A549 (cell line): ENCODE measurements around the gene GRIA1. TPM values are rescaled to one million over a fixed set of nuclear protein-coding genes. Genes with fewer than 3 reads are reported as not detected.

Experiments used
- ATAC-seq, 2 experiments: fragments of 200-7000 bp in 1 of 2; fragments of >200 bp in 1 of 2; cut with Nextera tagmentation in 1 of 2; cut with Tn5 transposase in 1 of 2; 3 replicates each; pipeline versions ENCODE4 v1.8.0 to v1.9.1; 2018 to 2020; ENCODE audit warnings: mild to moderate bottlenecking in 1 of 2, moderate library complexity in 1 of 2
- CTCF ChIA-PET: fragments of 300-600 bp; sonication (Branson Sonifier 250); formaldehyde crosslinking; extraction: SDS; loops from one replicate; lab custom pipeline; 2021; ENCODE audit warnings: antibody characterized with exemption, inconsistent platforms; lab: Yijun Ruan, JAX
- POLR2A ChIA-PET: fragments of 350-600 bp; formaldehyde crosslinking; extraction: SDS; loops from one replicate; lab custom pipeline; 2021; ENCODE audit warnings: antibody characterized with exemption, inconsistent platforms; lab: Yijun Ruan, JAX
- DNase-seq, 2 experiments: peaks; one replicate each; pipeline versions ENCODE4 v3.0.0 to v3.0.0-alpha.2; 2011 to 2016; ENCODE audit warnings: low read depth in 1 of 2, low spot score in 1 of 2
- FAIRE-seq: peaks from 2 replicates; lab custom pipeline; 2011; peaks lifted over from hg19 to GRCh38; lab: Jason Lieb, UNC
- H3K27ac ChIP-seq, 2 experiments: fragments of >200 bp; sonication (Bioruptor Twin); formaldehyde crosslinking; 3 replicates each; pipeline ENCODE4 v1.5.1; 2016 to 2017
- H3K4me1 ChIP-seq: fragments of >200 bp; sonication (Bioruptor Twin); formaldehyde crosslinking; 3 replicates; pipeline ENCODE4 v1.6.1; 2016
- H3K4me2 ChIP-seq: fragments of >200 bp; sonication (Bioruptor Twin); formaldehyde crosslinking; 3 replicates; pipeline ENCODE4 v1.6.1; 2016
- H3K4me3 ChIP-seq: fragments of >200 bp; sonication (Bioruptor Twin); formaldehyde crosslinking; 3 replicates; pipeline ENCODE4 v1.5.1; 2016
- H3K9me3 ChIP-seq: fragments of >200 bp; sonication (Bioruptor Twin); formaldehyde crosslinking; 3 replicates; pipeline ENCODE4 v1.6.1; 2016
- ATOH8 ChIP-seq: fragments of 250-450 bp; sonication (Bioruptor Pico); IDR thresholded peaks from 2 replicates; pipeline ENCODE4 v1.5.0; 2020; ENCODE audit warnings: low read depth, mild to moderate bottlenecking, moderate library complexity
- CHD2 ChIP-seq: fragments of 150-350 bp; IDR thresholded peaks from 2 replicates; pipeline ENCODE4 v1.6.1; 2014; ENCODE audit warnings: low read length; ENCODE audit not compliant: partially characterized antibody
- ELK1 ChIP-seq: fragments of 150-350 bp; IDR thresholded peaks from 2 replicates; pipeline ENCODE4 v1.6.1; 2014; ENCODE audit warnings: low read depth, mild to moderate bottlenecking, low read length
- EP300 ChIP-seq, 2 experiments: fragments of >200 bp; sonication (Bioruptor Twin); formaldehyde crosslinking; IDR thresholded peaks; 2 replicates in 1 of 2; 3 replicates in 1 of 2; pipeline ENCODE4 v1.6.1; 2016 to 2017
- HOXA7 ChIP-seq: fragments of 250-450 bp; sonication (Bioruptor Pico); IDR thresholded peaks from 2 replicates; pipeline ENCODE4 v1.5.0; 2020; ENCODE audit warnings: mild to moderate bottlenecking, moderate library complexity
- HOXB5 ChIP-seq: fragments of 250-450 bp; sonication (Bioruptor Pico); IDR thresholded peaks from 2 replicates; pipeline ENCODE4 v1.5.0; 2020; ENCODE audit warnings: mild to moderate bottlenecking, moderate library complexity
- MAFK ChIP-seq: fragments of 450-650 bp; IDR thresholded peaks from 2 replicates; pipeline ENCODE4 v1.6.1; 2014; ENCODE audit not compliant: partially characterized antibody
- NR3C1 ChIP-seq: fragments of >200 bp; sonication (Bioruptor Twin); formaldehyde crosslinking; IDR thresholded peaks from 3 replicates; pipeline ENCODE4 v1.6.1; 2017
- POLR2A ChIP-seq: IDR thresholded peaks from 2 replicates; pipeline ENCODE4 v1.6.1; 2012; ENCODE audit warnings: mild to moderate bottlenecking, low read length
- RAD21 ChIP-seq, 2 experiments: fragments of >200 bp in 1 of 2; sonication (Bioruptor Twin) in 1 of 2; formaldehyde crosslinking in 1 of 2; IDR thresholded peaks in 1 of 2; conservative IDR thresholded peaks in 1 of 2; 2 replicates in 1 of 2; 3 replicates in 1 of 2; pipeline ENCODE4 v1.6.1; 2012 to 2018; ENCODE audit warnings: inconsistent platforms in 1 of 2
- RARB ChIP-seq: fragments of 250-450 bp; sonication (Bioruptor Pico); IDR thresholded peaks from 2 replicates; pipeline ENCODE4 v1.8.0; 2021; ENCODE audit warnings: mild to moderate bottlenecking, moderate library complexity
- RCOR1 ChIP-seq: fragments of 150-350 bp; IDR thresholded peaks from 2 replicates; pipeline ENCODE4 v1.6.1; 2014; ENCODE audit warnings: antibody characterized with exemption, low read length, low read depth
- RNF2 ChIP-seq: fragments of 200-600 bp; sonication (generic); IDR thresholded peaks from 2 replicates; pipeline ENCODE4 v1.6.1; 2016; ENCODE audit warnings: low read depth, mild to moderate bottlenecking, antibody characterized with exemption, moderate library complexity, borderline replicate concordance
- SREBF2 ChIP-seq: fragments of 450-650 bp; IDR thresholded peaks from 2 replicates; pipeline ENCODE4 v1.6.1; 2014; ENCODE audit warnings: mild to moderate bottlenecking, moderate library complexity
- TFCP2L1 ChIP-seq: fragments of 250-450 bp; sonication (Bioruptor Pico); IDR thresholded peaks from 2 replicates; pipeline ENCODE4 v1.5.0; 2021; ENCODE audit warnings: mild to moderate bottlenecking
- whole genome bisulfite sequencing: methylation state at CpG from one replicate; pipeline ENCODE4 v1.1.6; 2017; ENCODE audit errors: missing lambda C conversion rate; 5-methylcytosine and 5-hydroxymethylcytosine counted together
- polyA plus RNA-seq, 4 experiments: library from polyadenylated mRNA; depleted of rRNA in 3 of 4; stranded (reverse); fragments of >200 nt; fragmentation: RNase III in 1 of 4; extraction: RNeasy Plus Mini Kit Qiagen cat#74134 plus additional on column Dnase treatment in 1 of 4; gene quantifications; 2 replicates in 3 of 4; 3 replicates in 1 of 4; pipeline ENCODE4 v1.2.3, GENCODE V29; 2011 to 2017
- TF ChIP-seq, protein P1 (sequence below): fragments of >200 bp; sonication (Bioruptor Twin); formaldehyde crosslinking; IDR thresholded peaks from 3 replicates; pipeline ENCODE4 v1.5.1; 2016
- TF ChIP-seq, protein P2 (sequence below): fragments of 250-450 bp; sonication (Bioruptor Pico); IDR thresholded peaks from 2 replicates; pipeline ENCODE4 v1.5.0; 2021; ENCODE audit warnings: mild to moderate bottlenecking, moderate library complexity, borderline replicate concordance
- TF ChIP-seq, protein P3 (sequence below): IDR thresholded peaks from 2 replicates; pipeline ENCODE4 v1.6.1; 2012

GRIA1 gene
- polyA plus RNA-seq, 2 of the 4 experiments (the other 2 are of a cell fraction), result not detected

GRCh38 chr5:153515301-153515700 lies 24.8 kb downstream of the GRIA1 start (continued):
- TF ChIP-seq, protein P1, sequence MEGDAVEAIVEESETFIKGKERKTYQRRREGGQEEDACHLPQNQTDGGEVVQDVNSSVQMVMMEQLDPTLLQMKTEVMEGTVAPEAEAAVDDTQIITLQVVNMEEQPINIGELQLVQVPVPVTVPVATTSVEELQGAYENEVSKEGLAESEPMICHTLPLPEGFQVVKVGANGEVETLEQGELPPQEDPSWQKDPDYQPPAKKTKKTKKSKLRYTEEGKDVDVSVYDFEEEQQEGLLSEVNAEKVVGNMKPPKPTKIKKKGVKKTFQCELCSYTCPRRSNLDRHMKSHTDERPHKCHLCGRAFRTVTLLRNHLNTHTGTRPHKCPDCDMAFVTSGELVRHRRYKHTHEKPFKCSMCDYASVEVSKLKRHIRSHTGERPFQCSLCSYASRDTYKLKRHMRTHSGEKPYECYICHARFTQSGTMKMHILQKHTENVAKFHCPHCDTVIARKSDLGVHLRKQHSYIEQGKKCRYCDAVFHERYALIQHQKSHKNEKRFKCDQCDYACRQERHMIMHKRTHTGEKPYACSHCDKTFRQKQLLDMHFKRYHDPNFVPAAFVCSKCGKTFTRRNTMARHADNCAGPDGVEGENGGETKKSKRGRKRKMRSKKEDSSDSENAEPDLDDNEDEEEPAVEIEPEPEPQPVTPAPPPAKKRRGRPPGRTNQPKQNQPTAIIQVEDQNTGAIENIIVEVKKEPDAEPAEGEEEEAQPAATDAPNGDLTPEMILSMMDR, result no peak

DNA sequence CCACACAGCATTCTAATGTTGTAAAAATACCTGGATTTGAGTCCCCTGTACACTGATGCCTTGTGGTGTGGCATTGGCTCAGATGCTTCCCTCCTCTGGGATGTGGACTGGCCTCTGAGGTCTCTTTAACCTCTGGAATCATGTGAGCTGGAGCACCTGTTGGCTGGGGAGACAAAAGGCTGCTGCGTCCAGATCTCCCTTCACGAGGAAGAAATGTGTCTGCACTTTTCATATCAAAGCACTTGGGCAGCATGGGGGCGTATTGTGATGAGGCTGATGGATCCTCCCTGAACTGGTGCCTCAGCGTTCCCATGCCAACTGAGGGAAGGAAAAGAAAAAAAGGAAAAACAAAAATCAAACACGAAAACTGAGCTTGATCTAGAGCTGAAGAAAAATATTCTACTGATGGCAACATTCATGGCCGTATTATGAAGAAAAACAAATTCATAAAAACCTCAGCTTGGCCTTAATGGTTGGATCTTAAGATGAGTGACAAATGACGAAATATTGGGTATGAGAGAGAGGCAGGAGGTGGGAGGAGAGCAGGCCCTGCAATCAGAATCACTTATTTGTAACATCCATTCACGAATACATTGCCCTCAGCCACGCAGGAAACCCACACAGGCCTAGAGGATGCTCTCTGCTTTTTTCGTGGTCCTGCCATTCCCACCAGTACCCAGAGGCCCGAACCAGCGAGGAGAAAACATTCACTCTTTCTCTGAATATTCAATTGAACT lies 26.2 kb downstream of the GRIA1 start:
- no peak for FAIRE-seq

GRCh38 chr5:153517241-153517611 lies 26.8 kb downstream of the GRIA1 start:
- ATAC-seq (no peak), FAIRE-seq (no peak), DNase-seq (no peak)
- ChIA-PET CTCF (interaction anchor here (0.9 to 1.2 kb wide), 3 partner anchors 8 to 448 kb away, joined by 3 read pairs; no protein-coding TSS in a partner anchor), POLR2A (no interaction called here)
- 68% methylated on average over 2 of the region's 2 CpGs for WGBS
- TF ChIP-seq RARB (CRISPR knock-in tag), result no peak
- no peak for TF ChIP-seq CHD2
- Histone ChIP-seq H3K4me2 (no peak overlapping the region), H3K4me1 (no peaks in the 10 kb centered on the region), H3K4me3 (no peak overlapping the region), H3K27ac (no peak overlapping the region), H3K9me3 (peaks cover 7% of the 10 kb centered on the region; the same call in 1 of the 3 replicates)

More for the DNA sequence above, 26.2 kb downstream of the GRIA1 start:
- Histone ChIP-seq H3K4me2 (no peak overlapping the region), H3K4me3 (no peak overlapping the region), H3K9me3 (peaks cover 7% of the 10 kb centered on the region; the same call in 1 of the 3 replicates), H3K27ac (no peak overlapping the region), H3K4me1 (no peaks in the 10 kb centered on the region)
- POLR2A ChIA-PET, result no interaction called here
- DNase-seq (no peak), ATAC-seq (no peak)
- CTCF ChIA-PET, result interaction anchor here (0.9 kb wide), 1 partner anchor 21 kb away, joined by 3 read pairs; no protein-coding TSS in a partner anchor
- TF ChIP-seq, protein P1, result no peak
- WGBS, result 30% methylated on average over 12 of the region's 12 CpGs

DNA sequence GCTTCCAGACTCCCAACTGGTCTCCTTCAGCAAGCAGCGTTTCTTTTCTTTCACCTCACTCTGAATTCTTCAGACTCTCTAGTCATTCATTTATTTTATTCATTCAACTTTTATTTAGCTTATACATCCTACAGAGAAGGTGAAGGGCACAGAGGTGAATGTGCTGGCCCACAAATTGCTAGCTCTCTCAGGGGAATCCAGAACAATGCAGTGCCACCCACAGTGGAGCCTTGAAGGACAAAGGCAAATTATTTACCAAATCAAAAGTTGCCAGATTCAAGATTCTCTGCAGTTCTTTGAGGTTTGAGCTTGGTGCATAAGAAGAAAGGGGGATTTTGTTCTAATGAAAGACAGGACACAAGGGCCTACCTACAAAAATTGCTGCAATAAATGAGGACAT lies 29.7 kb downstream of the GRIA1 start:
- no peaks in the 10 kb centered on the region for H3K4me1 ChIP-seq
- ATAC-seq, result no peak
- H3K27ac ChIP-seq, result no peak overlapping the region
- no peak overlapping the region for H3K4me2 ChIP-seq
- ChIA-PET CTCF (interaction anchor here (1.2 to 3.5 kb wide), 2 partner anchors 19 to 23 kb away, joined by 4 to 8 read pairs; no protein-coding TSS in a partner anchor), POLR2A (no interaction called here)
- no peaks in the 10 kb centered on the region for H3K9me3 ChIP-seq
- no peak for FAIRE-seq
- WGBS, result 9% methylated on average over 1 of the region's 1 CpG
- no peak overlapping the region for H3K4me3 ChIP-seq
- TF ChIP-seq RNF2, result no peak
- no peak for TF ChIP-seq ATOH8 (CRISPR knock-in tag)
- no peak for TF ChIP-seq HOXA7 (CRISPR knock-in tag)
- no peak for TF ChIP-seq TFCP2L1 (CRISPR knock-in tag)
- no peak for TF ChIP-seq EP300 (IDR thresholded peaks at IDR 0.05)
- TF ChIP-seq HOXB5, result no peak
- no peak for TF ChIP-seq POLR2A
- TF ChIP-seq MAFK, result no peak
- TF ChIP-seq RARB (CRISPR knock-in tag), result no peak
- no peak for TF ChIP-seq RCOR1
- no peak for TF ChIP-seq SREBF2
- TF ChIP-seq RAD21 (conservative IDR thresholded peaks at IDR 0.05 in 1 of 2, IDR thresholded peaks at IDR 0.05 in 1 of 2), result no peak
- TF ChIP-seq, protein P2, sequence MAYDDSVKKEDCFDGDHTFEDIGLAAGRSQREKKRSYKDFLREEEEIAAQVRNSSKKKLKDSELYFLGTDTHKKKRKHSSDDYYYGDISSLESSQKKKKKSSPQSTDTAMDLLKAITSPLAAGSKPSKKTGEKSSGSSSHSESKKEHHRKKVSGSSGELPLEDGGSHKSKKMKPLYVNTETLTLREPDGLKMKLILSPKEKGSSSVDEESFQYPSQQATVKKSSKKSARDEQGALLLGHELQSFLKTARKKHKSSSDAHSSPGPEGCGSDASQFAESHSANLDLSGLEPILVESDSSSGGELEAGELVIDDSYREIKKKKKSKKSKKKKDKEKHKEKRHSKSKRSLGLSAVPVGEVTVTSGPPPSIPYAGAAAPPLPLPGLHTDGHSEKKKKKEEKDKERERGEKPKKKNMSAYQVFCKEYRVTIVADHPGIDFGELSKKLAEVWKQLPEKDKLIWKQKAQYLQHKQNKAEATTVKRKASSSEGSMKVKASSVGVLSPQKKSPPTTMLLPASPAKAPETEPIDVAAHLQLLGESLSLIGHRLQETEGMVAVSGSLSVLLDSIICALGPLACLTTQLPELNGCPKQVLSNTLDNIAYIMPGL (CRISPR knock-in tag), result no peak
- no peak for TF ChIP-seq ELK1
- no peak for TF ChIP-seq NR3C1
- TF ChIP-seq, protein P3, sequence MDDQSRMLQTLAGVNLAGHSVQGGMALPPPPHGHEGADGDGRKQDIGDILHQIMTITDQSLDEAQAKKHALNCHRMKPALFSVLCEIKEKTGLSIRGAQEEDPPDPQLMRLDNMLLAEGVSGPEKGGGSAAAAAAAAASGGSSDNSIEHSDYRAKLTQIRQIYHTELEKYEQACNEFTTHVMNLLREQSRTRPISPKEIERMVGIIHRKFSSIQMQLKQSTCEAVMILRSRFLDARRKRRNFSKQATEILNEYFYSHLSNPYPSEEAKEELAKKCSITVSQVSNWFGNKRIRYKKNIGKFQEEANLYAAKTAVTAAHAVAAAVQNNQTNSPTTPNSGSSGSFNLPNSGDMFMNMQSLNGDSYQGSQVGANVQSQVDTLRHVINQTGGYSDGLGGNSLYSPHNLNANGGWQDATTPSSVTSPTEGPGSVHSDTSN, result no peak
- TF ChIP-seq, all 56 proteins: peak for 0
- no peak for DNase-seq
